SK-N-SH (cell line): ENCODE measurements around the gene HOTAIR. TPM values are rescaled to one million over a fixed set of nuclear protein-coding genes. Genes with fewer than 3 reads are reported as not detected.

Experiments
- CTCF ChIA-PET: fragments of 300-600, 350-600 bp; formaldehyde crosslinking; extraction: SDS; loops from one replicate; lab custom pipeline; 2021; lab: Yijun Ruan, JAX
- POLR2A ChIA-PET: fragments of 350-600 bp; sonication (Branson Sonifier 250); formaldehyde crosslinking; extraction: SDS; loops from one replicate; lab custom pipeline; 2020; ENCODE audit warnings: antibody characterized with exemption, inconsistent platforms; lab: Yijun Ruan, JAX
- DNase-seq: peaks from one replicate; pipeline ENCODE4 v3.0.0; 2012
- H2AFZ ChIP-seq: fragments of 200-600 bp; sonication (generic); 2 replicates; pipeline ENCODE4 v1.8.1; 2016; ENCODE audit warnings: antibody characterized with exemption, mild to moderate bottlenecking, low read depth
- H3F3A ChIP-seq: fragments of 200-600 bp; sonication (generic); replicated peaks from 2 replicates; pipeline ENCODE3; 2016; ENCODE audit warnings: antibody characterized with exemption, mild to moderate bottlenecking; ENCODE audit not compliant: insufficient read depth
- H3K27ac ChIP-seq, 2 experiments: fragments of 200-500 bp in 1 of 2; fragments of 200-600 bp in 1 of 2; sonication (Bioruptor generic) in 1 of 2; sonication (generic), shearing (Covaris generic) in 1 of 2; 2 replicates each; pipeline versions ENCODE4 v1.5.1 to v1.6.1; 2014 to 2016; ENCODE audit warnings: low read depth in 2 of 2, inconsistent platforms in 1 of 2, low read length in 1 of 2, mild to moderate bottlenecking in 1 of 2, mixed read lengths in 1 of 2
- H3K27me3 ChIP-seq: fragments of 200-600 bp; sonication (generic), shearing (Covaris generic); 2 replicates; pipeline ENCODE4 v1.6.1; 2016; ENCODE audit warnings: mixed run types; ENCODE audit not compliant: insufficient read depth
- H3K36me3 ChIP-seq, 2 experiments: fragments of 200-500 bp in 1 of 2; fragments of 200-600 bp in 1 of 2; sonication (Bioruptor generic) in 1 of 2; sonication (generic) in 1 of 2; replicated peaks in 1 of 2; 2 replicates each; pipeline versions ENCODE3 to v1.5.1; 2014 to 2016; ENCODE audit warnings: low read length in 1 of 2, mild to moderate bottlenecking in 1 of 2; ENCODE audit not compliant: insufficient read depth in 2 of 2, control insufficient read depth in 1 of 2
- H3K4me1 ChIP-seq, 2 experiments: fragments of 200-500 bp in 1 of 2; fragments of 200-600 bp in 1 of 2; sonication (Bioruptor generic) in 1 of 2; sonication (generic), shearing (Covaris generic) in 1 of 2; 2 replicates each; pipeline versions ENCODE4 v1.5.1 to v1.6.1; 2014 to 2016; ENCODE audit warnings: low read depth in 1 of 2, low read length in 1 of 2, mixed run types in 1 of 2; ENCODE audit not compliant: insufficient read depth in 2 of 2, control insufficient read depth in 1 of 2
- H3K4me2 ChIP-seq: fragments of 200-600 bp; sonication (generic), shearing (Covaris generic); 2 replicates; pipeline ENCODE4 v1.6.1; 2017; ENCODE audit warnings: mixed run types
- H3K4me3 ChIP-seq, 2 experiments: fragments of 200-500 bp in 1 of 2; fragments of 200-600 bp in 1 of 2; sonication (Bioruptor generic) in 1 of 2; sonication (generic), shearing (Covaris generic) in 1 of 2; 2 replicates each; pipeline versions ENCODE4 v1.5.1 to v1.8.1; 2014 to 2016; ENCODE audit warnings: low read depth in 2 of 2, inconsistent platforms in 1 of 2, low read length in 1 of 2, mild to moderate bottlenecking in 1 of 2, mixed read lengths in 1 of 2, moderate library complexity in 1 of 2
- H3K79me2 ChIP-seq: fragments of 200-600 bp; sonication (generic); 2 replicates; pipeline ENCODE4 v1.8.1; 2017; ENCODE audit warnings: mild to moderate bottlenecking; ENCODE audit not compliant: insufficient read depth
- H3K9ac ChIP-seq: fragments of 200-600 bp; sonication (generic); 2 replicates; pipeline ENCODE4 v1.6.1; 2017; ENCODE audit warnings: mixed run types
- H3K9me2 ChIP-seq: fragments of 200-600 bp; sonication (generic); 2 replicates; pipeline ENCODE4 v1.6.1; 2017; ENCODE audit warnings: mixed run types
- H3K9me3 ChIP-seq: fragments of 200-600 bp; sonication (generic); 2 replicates; pipeline ENCODE4 v1.6.1; 2017; ENCODE audit warnings: mixed run types, mild to moderate bottlenecking, moderate library complexity
- H4K20me1 ChIP-seq: fragments of 200-600 bp; sonication (generic); 2 replicates; pipeline ENCODE4 v1.6.1; 2017; ENCODE audit warnings: mild to moderate bottlenecking, mixed run types; ENCODE audit not compliant: insufficient read depth
- EP300 ChIP-seq, 2 experiments: IDR thresholded peaks; 2 replicates each; pipeline versions ENCODE4 v1.4.0 to v1.6.1; 2012; ENCODE audit warnings: borderline replicate concordance in 1 of 2, low read depth in 1 of 2, low read length in 1 of 2
- FOXM1 ChIP-seq: IDR thresholded peaks from 2 replicates; pipeline ENCODE4 v1.4.0; 2012; ENCODE audit warnings: low read depth, mild to moderate bottlenecking
- JUND ChIP-seq: IDR thresholded peaks from 2 replicates; pipeline ENCODE4 v1.4.0; 2012
- NFIC ChIP-seq: IDR thresholded peaks from 2 replicates; pipeline ENCODE4 v1.4.0; 2012; ENCODE audit warnings: borderline replicate concordance
- TCF12 ChIP-seq: IDR thresholded peaks from 2 replicates; pipeline ENCODE4 v1.4.0; 2012
- TEAD4 ChIP-seq: IDR thresholded peaks from 2 replicates; pipeline ENCODE4 v1.4.0; 2012; ENCODE audit warnings: mild to moderate bottlenecking, borderline replicate concordance; ENCODE audit not compliant: insufficient read depth
- USF2 ChIP-seq: fragments of 150-350 bp; IDR thresholded peaks from 2 replicates; pipeline ENCODE4 v1.6.1; 2017; ENCODE audit warnings: antibody characterized with exemption, low read length, low read depth, borderline replicate concordance
- ZBTB33 ChIP-seq: IDR thresholded peaks from 2 replicates; pipeline ENCODE4 v1.4.0; 2012; ENCODE audit warnings: low read depth, borderline replicate concordance
- WGBS: methylation state at CpG from one replicate; pipeline ENCODE4 v1.1.6; 2017; ENCODE audit warnings: low lambda C conversion rate; 5-methylcytosine and 5-hydroxymethylcytosine counted together
- polyA plus RNA-seq, 3 experiments: library from polyadenylated mRNA; depleted of rRNA; stranded (reverse); fragments of >200 nt; gene quantifications; 2 replicates each; pipeline ENCODE4 v1.2.3, GENCODE V29; 2012
- TF ChIP-seq, protein P1 (sequence below): IDR thresholded peaks from 2 replicates; pipeline ENCODE4; 2012
- TF ChIP-seq, protein P2 (sequence below): fragments of 200-600 bp; sonication (generic); IDR thresholded peaks from 2 replicates; pipeline ENCODE4 v1.6.1; 2017; ENCODE audit warnings: antibody characterized with exemption, mild to moderate bottlenecking, moderate library complexity
- TF ChIP-seq, protein P3 (sequence below): IDR thresholded peaks from 2 replicates; pipeline ENCODE4 v1.4.0; 2012; ENCODE audit warnings: low read depth, borderline replicate concordance

Gene HOTAIR
- polyA plus RNA-seq, 1 of the 3 experiments (the other 2 are of a cell fraction), result not detected

DNA sequence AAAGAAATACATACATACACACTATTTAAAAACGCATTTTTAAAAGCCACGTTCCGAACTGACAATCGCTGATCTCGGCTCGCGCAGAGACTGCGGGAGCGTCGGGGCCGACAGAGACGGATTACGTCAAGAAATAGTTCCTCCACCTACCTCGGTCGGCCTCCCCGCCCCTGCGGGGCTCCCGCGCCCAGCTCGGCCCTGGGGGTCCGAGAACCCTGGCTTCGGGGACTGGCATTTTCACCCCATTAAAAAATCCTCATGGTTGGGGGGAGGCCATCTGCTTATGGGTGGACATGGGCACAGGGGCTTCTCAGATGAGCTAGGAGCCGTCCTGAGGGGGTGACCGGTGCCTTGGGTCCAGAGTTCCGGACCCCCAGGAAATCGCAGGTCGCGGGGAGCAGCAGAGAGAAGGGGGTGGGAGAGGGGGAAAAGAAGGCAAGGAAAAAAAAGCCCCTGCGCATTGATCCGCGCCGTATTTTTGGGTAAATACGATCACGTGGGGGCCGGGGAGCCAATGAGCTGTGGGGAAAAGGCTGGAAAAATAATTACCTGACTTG is 24.9 kb upstream of the HOTAIR start (continued):
- TF ChIP-seq TCF12 (no peak), USF2 (peak; percentile 75), NFIC (no peak)
- TF ChIP-seq, protein P1, sequence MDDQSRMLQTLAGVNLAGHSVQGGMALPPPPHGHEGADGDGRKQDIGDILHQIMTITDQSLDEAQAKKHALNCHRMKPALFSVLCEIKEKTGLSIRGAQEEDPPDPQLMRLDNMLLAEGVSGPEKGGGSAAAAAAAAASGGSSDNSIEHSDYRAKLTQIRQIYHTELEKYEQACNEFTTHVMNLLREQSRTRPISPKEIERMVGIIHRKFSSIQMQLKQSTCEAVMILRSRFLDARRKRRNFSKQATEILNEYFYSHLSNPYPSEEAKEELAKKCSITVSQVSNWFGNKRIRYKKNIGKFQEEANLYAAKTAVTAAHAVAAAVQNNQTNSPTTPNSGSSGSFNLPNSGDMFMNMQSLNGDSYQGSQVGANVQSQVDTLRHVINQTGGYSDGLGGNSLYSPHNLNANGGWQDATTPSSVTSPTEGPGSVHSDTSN, result peak; percentile 56
- TF ChIP-seq, protein P2, sequence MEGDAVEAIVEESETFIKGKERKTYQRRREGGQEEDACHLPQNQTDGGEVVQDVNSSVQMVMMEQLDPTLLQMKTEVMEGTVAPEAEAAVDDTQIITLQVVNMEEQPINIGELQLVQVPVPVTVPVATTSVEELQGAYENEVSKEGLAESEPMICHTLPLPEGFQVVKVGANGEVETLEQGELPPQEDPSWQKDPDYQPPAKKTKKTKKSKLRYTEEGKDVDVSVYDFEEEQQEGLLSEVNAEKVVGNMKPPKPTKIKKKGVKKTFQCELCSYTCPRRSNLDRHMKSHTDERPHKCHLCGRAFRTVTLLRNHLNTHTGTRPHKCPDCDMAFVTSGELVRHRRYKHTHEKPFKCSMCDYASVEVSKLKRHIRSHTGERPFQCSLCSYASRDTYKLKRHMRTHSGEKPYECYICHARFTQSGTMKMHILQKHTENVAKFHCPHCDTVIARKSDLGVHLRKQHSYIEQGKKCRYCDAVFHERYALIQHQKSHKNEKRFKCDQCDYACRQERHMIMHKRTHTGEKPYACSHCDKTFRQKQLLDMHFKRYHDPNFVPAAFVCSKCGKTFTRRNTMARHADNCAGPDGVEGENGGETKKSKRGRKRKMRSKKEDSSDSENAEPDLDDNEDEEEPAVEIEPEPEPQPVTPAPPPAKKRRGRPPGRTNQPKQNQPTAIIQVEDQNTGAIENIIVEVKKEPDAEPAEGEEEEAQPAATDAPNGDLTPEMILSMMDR, result no peak

DNA sequence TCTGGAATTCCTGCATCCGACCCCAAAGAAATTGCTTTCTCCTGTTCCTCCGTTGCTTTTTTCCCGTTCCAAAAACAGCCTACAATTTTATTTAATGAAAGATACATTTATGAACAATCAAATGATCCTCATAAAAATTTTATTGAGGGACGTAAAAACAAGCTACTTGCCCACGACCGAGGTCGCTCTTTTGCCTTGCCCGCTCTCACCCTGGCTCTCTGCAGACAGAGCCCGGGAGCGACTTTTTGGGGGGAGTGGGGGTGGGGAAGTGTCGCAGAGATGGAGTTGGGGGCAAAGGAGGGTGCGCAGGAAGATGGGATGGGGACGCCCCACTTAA is 24.1 kb upstream of the HOTAIR start:
- no peak for TF ChIP-seq JUND
- TF ChIP-seq, protein P3, sequence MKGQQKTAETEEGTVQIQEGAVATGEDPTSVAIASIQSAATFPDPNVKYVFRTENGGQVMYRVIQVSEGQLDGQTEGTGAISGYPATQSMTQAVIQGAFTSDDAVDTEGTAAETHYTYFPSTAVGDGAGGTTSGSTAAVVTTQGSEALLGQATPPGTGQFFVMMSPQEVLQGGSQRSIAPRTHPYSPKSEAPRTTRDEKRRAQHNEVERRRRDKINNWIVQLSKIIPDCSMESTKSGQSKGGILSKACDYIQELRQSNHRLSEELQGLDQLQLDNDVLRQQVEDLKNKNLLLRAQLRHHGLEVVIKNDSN, result no peak
- no peak for TF ChIP-seq EP300 (IDR thresholded peaks at IDR 0.05; ENCODE audit: borderline replicate concordance in 1 of 2, low read depth in 1 of 2, low read length in 1 of 2)
- no peak for TF ChIP-seq FOXM1
- TF ChIP-seq, protein P2, result no peak
- TF ChIP-seq ZBTB33, result no peak
- no peak for TF ChIP-seq TEAD4
- no peak for TF ChIP-seq TCF12
- no peaks in the 10 kb centered on the region for H3K36me3 ChIP-seq
- no peaks in the 10 kb centered on the region for H4K20me1 ChIP-seq
- POLR2A ChIA-PET, result interaction anchor here (0.5 to 1.8 kb wide), 2 partner anchors 15 to 209 kb away, joined by 3 to 5 read pairs; no protein-coding TSS in a partner anchor
- peak overlapping the region; percentile 99; the same call in 1 of the 2 replicates for H3K4me2 ChIP-seq
- H3K79me2 ChIP-seq, result no peaks in the 10 kb centered on the region
- no peak overlapping the region for H3K9ac ChIP-seq
- H3K9me2 ChIP-seq, result no peaks in the 10 kb centered on the region
- DNase-seq, result no peak
- H3K4me1 ChIP-seq, result peaks cover 0 to 16% of the 10 kb centered on the region in 2 experiments; a peak in 2 of 4 replicates
- no peaks in the 10 kb centered on the region for H3F3A ChIP-seq
- H3K27me3 ChIP-seq, result peaks cover 36% of the 10 kb centered on the region
- H3K9me3 ChIP-seq, result no peaks in the 10 kb centered on the region
- WGBS, result 43% methylated on average over 13 of the region's 13 CpGs
- H3K4me3 ChIP-seq, result peak overlapping the region in 1 of 2 experiments; percentile 80; a peak in 2 of 4 replicates
- CTCF ChIA-PET, result interaction anchor here (0.8 to 24.5 kb wide), 12 partner anchors 8 to 370 kb away, joined by 3 to 568 read pairs (median 7); partner anchors contain the start of genes HOXC10, HOXC5, HOXC8 and SMUG1
- H3K27ac ChIP-seq, result no peak overlapping the region
- H2AFZ ChIP-seq, result no peak overlapping the region; the same call in 1 of the 2 replicates
